Stimulated activated CD8-positive, alpha-beta memory T cell treated with anti-CD3 and anti-CD28 coated beads, Interleukin-7, amount 100 ng/mL, for 48 hours (primary cell): ENCODE data around the gene UTS2R.
"Not testable (repeated sequence)": the region's sequence is repeated elsewhere in the genome, so short reads cannot be mapped to it uniquely, and the experiment has no call there.

Experiments
- DNase-seq, 2 donors: peaks; one replicate each; pipeline ENCODE4 v3.0.0-alpha.2; 2020; ENCODE audit warnings: low read depth in 1 of 2; ENCODE audit errors: extremely low read depth in 1 of 2

UTS2R gene

GRCh38 chr17:82403662-82404660 is 32.4 kb downstream of the UTS2R start:
- no peak for DNase-seq

GRCh38 chr17:82405051-82405450 is 33.5 kb downstream of the UTS2R start:
- no peak for DNase-seq

- DNase-seq = no peak
Measured at GRCh38 chr17:82406131-82406671, 34.6 kb downstream of the UTS2R start.

GRCh38 chr17:82407255-82407654 is 35.7 kb downstream of the UTS2R start:
- no peak for DNase-seq

- no peak for DNase-seq
Measured at GRCh38 chr17:82408288-82408937, 36.8 kb downstream of the UTS2R start.

DNA sequence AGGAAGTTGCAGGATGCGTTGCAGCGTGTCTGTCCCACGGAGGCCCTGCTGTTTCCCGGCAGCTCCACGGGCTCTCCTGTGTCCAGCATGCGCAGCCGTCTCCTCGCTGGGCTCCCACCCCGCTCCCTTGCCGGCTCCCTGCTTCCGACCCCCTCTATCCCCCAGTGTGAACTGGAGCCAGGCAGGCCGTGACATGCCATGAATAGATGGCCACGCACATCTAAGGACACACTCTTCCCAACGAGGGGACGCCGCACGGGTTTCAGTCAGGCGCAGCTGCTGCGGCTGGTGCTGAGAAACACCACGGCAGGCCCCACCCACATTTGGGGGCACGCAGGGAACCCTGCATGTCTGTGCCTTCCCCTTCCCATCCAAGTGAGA is 37.4 kb downstream of the UTS2R start:
- DNase-seq = no peak

GRCh38 chr17:82410014-82410716 is 38.6 kb downstream of the UTS2R start:
- DNase-seq = no peak

DNA sequence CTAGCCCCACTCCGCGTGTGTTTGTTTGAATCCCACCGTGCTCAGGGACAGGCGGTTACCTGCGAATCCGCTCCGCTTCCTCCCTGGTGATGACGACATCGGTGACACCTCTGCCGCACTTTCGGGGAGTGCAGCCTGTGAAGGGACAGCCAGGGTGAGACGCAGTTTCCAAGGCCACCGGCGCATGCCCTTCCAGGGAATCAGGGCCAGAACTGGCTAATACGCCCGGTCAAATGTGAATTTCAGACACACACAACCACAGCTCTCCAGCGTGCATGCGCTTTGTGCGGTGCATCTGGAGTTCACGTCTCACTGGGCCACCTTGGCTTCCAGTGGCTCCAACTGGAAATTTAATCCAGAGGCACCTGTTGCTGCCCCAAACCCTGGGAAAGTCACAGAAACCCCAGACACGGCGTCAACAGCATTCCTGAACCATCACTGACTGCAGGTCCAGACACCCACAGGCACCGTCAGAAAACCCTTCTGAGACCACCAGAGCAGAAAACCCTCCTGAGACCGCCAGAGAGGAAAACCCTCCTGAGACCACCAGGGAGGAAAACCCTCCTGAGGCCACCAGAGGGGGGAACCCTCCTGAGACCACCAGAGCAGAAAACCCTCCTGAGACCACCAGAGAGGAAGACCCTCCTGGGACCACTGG is 40.0 kb downstream of the UTS2R start:
- DNase-seq = no peak

DNA sequence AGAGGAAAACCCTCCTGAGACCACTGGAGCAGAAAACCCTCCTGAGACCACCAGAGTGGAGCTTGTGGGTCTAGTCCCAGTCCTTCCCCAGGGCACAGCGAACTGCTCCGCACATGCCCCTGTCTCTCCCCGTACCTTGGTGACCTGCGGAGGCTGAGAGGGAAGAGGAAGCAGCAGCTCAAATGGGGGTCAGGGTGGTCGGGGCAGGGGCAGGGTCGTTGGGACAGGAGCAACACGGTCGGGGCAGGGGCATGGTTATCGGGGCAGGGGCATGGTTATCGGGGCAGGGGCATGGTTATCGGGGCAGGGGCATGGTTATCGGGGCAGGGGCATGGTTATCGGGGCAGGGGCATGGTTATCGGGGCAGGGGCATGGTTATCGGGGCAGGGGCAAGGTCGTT is 40.5 kb downstream of the UTS2R start:
- DNase-seq = not testable (repeated sequence)

DNA sequence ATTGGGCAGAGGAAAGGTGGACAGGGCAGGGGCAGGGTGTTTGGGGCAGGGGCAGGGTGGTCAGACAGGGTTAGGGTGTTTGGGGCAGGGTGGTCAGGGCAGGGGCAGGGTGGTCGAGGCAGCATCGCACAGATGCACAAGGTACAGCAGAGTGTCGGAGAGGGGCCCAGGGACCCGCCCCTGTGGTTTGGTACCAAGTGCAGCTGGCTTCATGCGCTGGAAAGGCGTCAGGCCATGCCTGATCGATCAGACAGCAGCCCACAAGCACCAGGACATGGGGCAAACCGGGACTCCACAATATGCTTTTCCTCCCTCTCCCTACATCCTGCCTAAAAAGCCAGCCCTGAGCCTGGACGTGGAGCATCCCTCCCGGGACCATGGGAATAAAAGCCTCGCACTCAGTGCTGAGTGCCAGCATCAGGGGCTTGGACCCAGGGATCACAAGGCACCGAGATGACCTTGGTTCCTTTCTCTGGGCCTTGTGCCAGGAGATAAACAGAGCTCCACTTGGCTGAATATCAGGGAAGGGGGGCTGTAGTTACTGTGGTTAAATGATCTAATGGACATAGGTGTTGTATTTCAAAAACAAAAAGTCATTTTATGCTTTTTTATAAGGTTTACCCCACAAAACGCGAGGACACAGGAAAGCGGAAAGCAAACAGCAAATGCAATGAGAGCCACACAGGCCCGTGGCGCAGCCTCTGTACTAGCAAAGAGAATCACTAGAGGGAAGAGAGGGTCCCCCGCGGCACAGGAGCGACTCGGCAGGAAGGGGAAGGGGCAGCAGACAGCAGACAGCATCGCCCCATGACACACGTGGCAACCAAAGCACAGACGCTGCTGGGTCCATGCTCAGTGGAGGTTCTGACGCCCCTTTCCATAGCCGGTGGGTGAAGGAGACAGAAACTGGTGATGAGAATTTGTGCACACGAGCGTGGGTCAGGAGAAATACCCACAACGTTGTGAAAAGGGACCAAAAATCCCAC is 41.3 kb downstream of the UTS2R start:
- no peak for DNase-seq

GRCh38 chr17:82414548-82415281 is 43.1 kb downstream of the UTS2R start:
- DNase-seq = peak; percentile 29 to 45

DNA sequence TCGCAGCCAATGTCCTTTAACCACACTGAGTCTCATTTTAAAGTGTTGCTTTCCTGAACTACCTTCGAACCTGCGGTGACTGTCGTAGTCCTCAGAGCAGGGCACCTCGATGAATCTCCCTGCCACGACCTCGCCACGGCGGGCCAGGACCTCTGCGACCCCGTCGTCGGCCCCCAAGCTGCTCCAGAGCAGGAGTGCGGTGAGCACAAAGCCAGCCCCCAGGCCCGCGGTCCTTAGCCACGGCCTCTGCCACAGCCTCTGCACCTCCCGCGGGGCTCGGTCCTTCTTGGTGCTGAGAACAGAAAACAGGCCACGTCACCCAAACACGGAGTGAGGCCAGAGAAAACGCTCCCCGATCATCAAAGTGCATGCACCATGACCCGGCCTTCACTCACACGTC is 43.8 kb downstream of the UTS2R start:
- no peak for DNase-seq

GRCh38 chr17:82415786-82416185 is 44.2 kb downstream of the UTS2R start:
- DNase-seq = no peak

- no peak for DNase-seq
Measured at GRCh38 chr17:82416264-82416663, 44.7 kb downstream of the UTS2R start.

GRCh38 chr17:82416771-82417170 is 45.2 kb downstream of the UTS2R start:
- DNase-seq = no peak

DNA sequence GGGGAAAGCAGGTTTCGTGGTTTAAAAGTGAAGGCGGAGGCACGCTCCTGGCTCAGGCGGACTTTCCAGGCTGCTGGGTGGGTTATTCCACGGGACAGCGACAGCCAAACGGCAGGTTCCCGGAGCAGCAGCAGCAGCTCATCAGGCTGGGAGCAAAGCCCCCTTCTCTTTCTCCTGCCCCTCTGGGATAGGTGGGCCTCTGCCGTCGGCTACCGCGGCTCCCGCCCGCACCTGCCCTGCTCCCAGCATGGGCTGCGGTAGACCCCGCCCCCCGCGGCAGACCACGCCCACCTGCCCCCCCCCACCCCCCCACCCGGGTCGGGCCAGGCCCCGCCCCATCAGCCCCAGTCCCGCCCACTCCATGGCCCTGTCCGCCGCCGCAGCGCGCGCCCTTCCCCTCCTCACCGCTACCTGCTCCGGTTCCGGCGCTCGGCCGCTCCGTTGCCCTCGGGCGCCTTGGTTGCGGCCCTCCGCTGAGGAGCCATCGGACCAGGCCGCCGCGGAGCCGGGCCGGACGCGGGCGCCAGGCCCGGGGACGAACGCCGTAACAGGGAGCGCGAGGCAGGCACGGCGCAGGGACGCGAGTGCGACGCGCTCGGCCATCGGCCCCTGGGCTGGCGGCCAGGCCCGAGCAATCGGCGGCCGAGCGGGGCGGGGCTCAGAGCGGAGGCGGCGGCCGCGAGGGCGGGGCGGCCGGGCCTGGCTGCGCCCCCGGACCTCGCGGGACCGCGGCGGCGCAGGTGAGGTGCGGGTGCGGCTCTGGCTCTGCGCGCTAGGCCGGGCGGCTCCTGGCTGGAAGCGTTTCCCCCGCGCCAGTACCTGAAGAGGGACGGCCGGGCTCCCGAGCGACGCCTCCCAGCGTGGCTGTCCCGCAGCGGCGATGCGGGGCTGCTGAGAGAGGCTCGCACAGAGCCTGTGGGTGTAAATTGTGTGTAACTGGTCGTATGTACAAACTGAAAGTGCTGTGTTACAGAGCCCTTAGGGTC is 46.7 kb downstream of the UTS2R start, which contains the start of the genes HEXD and OGFOD3:
Gene HEXD (plus strand): TSS at position 347 of the 986 bp plus-strand sequence. CDS start 1,453 bp downstream, outside the sequence.
Gene OGFOD3 (minus strand): TSS at position 586 of the 986 bp plus-strand sequence. CDS start 101 bp downstream, at position 485.
- peak; percentile 64 to 69 for DNase-seq

DNA sequence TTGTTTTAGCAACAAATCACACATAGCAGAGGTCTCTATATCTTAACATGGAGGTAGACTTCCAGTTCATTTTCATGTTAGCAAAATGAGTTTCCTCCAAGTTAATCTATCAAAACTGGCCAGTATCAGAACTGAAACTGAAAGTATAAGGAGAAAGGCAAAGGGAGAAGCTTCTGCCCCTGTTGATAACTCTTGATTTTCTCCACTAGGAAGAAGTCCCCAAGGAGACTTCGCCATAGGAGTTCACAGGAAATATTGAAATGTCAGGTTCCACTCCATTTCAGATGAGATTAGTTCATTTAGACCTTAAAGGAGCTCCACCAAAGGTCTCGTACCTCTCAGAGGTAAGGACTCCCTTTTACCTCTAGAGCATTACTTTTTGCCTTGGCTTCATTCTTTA is 48.0 kb downstream of the UTS2R start:
- DNase-seq = no peak
